GM18520 (cell line): ENCODE measurements around the gene AFF1.

ENCODE experiments used
- ATAC-seq: cut with Tn5 transposase; IDR thresholded peaks from one replicate; pipeline ENCODE4 v1.9.1; 2021; ENCODE audit not compliant: unreplicated experiment

AFF1 gene

DNA sequence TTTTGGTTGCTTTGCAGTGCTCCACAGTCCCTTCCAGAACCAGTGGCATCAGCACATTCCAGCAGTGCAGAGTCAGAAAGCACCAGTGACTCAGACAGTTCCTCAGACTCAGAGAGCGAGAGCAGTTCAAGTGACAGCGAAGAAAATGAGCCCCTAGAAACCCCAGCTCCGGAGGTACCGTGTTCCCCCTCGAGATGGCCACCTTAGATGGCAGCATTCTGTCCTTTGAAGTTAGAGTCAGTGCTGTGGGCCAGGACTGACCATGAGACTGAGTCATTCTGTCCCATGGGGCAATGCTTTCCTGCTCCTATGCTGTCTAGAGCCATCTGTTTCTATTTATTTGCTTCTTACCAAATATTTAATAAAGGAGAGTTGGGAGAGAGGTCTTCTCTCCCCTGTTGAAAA, 173.3 kb downstream of the AFF1 start:
- no peak for ATAC-seq

GRCh38 chr4:87109121-87109520, 174.3 kb downstream of the AFF1 start:
- no peak for ATAC-seq

DNA sequence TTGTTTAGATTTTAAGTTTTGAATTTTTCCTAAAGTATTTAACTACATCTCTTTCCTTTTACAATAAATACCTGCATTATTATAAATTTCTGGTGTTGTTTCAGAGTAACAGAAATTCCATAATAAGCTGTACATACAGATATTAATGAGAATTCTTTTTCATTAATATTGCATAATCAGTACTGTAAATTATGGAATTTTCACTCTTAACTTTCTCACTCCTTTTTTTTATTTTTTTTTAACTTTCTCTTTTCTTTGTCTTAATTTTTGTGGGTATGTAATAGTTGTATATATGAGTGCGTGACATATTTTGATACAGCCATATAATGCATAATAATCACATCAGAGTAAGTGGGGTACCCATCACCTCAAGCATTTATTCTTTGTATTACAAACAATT, 175.1 kb downstream of the AFF1 start:
- no peak for ATAC-seq

DNA sequence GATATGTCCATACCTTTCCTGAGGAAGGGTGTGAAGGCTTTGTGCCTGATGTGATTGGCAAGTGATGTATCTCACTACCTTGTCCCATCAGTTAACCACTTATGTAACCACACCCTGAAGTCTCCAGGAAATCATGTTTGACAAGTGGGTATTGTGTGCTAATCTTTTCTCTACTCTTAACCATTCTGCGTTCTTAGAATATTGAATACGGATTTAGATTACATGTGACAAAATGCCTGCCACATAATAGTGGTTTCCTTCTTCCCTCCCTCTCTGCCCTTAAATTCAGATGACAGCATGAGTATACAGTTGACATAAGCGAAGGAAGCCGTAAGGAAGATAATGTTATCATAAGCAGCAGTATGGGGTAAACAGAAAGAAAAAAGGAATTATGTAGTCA, 177.3 kb downstream of the AFF1 start:
- ATAC-seq, result no peak

DNA sequence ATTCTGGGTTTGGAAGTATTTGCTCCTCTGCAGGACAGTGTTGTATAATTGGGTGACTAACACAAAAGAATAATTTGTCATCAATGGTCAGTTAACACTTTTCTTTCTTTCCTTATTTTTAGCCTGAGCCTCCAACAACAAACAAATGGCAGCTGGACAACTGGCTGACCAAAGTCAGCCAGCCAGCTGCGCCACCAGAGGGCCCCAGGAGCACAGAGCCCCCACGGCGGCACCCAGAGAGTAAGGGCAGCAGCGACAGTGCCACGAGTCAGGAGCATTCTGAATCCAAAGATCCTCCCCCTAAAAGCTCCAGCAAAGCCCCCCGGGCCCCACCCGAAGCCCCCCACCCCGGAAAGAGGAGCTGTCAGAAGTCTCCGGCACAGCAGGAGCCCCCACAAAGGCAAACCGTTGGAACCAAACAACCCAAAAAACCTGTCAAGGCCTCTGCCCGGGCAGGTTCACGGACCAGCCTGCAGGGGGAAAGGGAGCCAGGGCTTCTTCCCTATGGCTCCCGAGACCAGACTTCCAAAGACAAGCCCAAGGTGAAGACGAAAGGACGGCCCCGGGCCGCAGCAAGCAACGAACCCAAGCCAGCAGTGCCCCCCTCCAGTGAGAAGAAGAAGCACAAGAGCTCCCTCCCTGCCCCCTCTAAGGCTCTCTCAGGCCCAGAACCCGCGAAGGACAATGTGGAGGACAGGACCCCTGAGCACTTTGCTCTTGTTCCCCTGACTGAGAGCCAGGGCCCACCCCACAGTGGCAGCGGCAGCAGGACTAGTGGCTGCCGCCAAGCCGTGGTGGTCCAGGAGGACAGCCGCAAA, 179.6 kb downstream of the AFF1 start:
- no peak for ATAC-seq

- ATAC-seq, result no peak
Observed at GRCh38 chr4:87116231-87116630, 181.4 kb downstream of the AFF1 start.

- ATAC-seq, result no peak
Observed at GRCh38 chr4:87117051-87117731, 182.4 kb downstream of the AFF1 start.

- no peak for ATAC-seq
Observed at GRCh38 chr4:87117732-87118075, 182.9 kb downstream of the AFF1 start.

GRCh38 chr4:87118421-87118820, 183.6 kb downstream of the AFF1 start:
- ATAC-seq, result no peak

GRCh38 chr4:87118826-87119225, 184.0 kb downstream of the AFF1 start:
- ATAC-seq, result no peak

DNA sequence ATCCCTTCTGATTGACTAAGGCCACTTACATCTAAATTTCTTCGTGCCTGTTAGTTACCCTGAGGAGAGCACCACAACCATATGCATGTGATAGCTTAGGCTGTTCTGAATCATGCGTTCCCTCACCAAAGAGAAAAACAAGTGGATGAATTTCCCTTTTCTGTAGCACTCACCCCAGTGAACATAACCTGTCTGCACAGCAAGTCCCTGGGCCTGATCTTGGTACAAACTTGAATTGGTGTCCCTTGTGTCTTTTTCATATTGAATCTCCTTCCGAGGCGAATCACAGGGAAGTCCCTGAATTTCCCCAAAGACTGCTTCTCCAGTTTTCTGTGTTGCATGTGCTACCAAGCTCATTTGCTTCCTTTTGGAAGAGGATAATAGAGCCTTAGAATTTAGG, 185.2 kb downstream of the AFF1 start:
- peak; percentile 67 for ATAC-seq

- ATAC-seq, result no peak
Observed at GRCh38 chr4:87120411-87121162, 185.8 kb downstream of the AFF1 start.

DNA sequence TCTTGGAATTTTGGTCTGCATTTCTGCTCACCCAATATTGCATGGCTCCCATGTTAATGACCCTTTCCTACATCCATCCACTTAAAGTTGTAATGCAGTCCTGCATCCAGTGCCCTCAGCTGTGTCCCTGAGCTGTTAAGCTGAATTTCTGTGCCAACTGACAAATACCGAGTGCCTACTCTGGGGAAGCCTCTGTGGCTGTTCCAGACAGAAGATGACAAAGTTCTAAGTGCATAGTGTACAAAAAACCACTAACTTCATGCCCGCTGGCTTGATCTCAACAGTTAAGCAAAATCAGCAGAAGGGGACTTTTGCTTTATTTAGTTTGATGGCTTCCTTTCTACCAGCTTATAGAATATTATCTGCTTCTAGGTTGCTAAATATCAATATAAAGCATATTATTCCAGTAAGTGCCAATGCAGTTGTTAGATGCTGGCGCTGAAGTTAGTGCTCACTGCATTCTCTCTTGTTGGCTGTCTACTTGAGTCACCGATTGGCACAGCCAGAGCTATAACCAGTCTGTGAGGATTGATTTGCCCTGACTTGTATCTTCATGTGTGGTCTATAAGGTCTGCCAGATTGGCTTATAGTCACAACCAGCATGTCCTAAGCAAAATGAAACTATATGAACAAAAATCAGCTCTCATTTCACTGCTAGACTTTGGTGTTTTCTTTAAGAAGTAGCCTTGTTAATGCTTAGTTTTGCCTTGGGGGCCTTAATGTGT, 186.7 kb downstream of the AFF1 start:
- no peak for ATAC-seq

DNA sequence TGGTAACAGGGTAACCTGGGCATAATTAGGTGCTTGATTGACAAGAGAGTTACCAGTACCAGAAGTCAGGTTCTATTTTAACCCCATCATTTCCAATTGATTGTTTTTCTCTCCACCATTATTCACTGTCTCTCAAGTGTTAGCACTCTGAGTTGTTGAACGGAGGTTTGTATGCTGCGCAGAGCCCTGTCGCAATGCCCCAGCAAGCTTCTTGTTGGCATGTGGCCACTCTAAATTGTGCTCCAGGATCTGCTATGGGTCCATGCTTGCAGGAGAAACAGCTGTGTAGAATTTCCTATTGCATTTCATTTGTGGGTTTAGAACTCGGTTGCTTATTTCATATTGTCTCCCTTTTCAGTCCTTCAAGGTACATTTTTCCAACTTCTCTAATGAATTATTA, 187.4 kb downstream of the AFF1 start:
- no peak for ATAC-seq

DNA sequence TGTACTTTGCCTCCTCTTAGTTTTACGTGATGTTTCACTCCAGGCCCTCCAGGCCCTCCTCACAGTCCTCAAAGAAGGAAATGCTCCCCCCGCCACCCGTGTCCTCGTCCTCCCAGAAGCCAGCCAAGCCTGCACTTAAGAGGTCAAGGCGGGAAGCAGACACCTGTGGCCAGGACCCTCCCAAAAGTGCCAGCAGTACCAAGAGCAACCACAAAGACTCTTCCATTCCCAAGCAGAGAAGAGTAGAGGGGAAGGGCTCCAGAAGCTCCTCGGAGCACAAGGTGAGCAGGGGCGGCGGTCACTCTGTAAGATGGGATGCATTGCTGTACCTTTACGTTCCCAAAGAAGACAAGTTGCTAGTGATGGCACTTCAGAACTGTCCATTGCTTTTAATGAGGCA, 191.2 kb downstream of the AFF1 start:
- no peak for ATAC-seq

GRCh38 chr4:87128006-87128705, 193.3 kb downstream of the AFF1 start:
- ATAC-seq, result no peak

DNA sequence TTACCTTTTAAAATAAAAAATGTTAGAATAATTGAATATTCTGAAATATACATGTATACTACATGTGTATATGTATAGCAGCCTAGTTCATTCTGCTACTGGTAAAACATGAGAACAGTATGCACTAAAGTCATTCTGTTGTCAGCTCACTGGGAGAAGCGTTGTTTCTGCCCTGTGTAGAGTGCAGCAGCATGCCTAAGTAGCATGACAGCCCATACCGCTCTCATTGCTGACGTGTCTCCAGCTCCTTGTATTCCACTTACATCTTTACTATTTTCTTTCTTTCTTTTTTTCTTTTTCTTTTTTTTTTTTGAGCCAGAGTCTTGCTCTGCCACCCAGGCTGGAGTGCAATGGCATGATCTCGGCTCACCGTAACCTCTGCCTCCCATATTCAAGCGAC, 194.9 kb downstream of the AFF1 start:
- no peak for ATAC-seq

DNA sequence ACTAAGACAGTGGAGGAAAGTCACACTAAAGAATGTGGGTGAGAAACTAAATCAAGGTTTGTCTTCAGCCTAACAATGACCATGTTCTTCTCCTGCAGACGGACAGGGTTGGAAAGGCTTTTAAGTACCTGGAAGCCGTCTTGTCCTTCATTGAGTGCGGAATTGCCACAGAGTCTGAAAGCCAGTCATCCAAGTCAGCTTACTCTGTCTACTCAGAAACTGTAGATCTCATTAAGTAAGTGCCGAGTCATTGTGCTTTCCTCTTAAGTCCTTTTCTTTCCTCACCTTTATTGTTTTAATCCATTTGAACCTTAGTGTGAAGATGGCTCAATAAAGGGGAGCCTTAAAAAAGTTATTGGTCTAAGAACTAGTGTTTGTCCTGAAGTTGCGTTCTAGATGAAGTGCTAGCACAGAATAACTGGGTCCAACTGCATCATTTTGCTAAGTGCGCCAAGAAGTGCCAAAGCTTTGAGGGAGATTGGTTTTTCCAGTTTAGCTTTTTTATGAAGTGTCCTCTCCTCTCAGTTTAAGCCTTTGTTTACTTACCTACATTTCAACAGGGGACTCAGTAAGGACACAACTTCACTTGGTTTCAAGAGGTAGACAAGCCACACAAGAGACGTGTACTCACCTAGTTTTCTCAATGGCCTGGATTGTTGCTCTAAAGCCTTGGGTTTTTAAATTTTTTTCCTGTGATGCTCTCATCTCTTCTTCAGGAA, 196.3 kb downstream of the AFF1 start:
- no peak for ATAC-seq

GRCh38 chr4:87132035-87132434, 197.2 kb downstream of the AFF1 start:
- no peak for ATAC-seq

GRCh38 chr4:87133183-87133582, 198.4 kb downstream of the AFF1 start:
- no peak for ATAC-seq
